Measurements from ENCODE around the gene GLYATL1.
"Not testable (repeated sequence)": the region's sequence is repeated elsewhere in the genome, so short reads cannot be mapped to it uniquely, and the experiment has no call there.

GLYATL1 gene

DNA sequence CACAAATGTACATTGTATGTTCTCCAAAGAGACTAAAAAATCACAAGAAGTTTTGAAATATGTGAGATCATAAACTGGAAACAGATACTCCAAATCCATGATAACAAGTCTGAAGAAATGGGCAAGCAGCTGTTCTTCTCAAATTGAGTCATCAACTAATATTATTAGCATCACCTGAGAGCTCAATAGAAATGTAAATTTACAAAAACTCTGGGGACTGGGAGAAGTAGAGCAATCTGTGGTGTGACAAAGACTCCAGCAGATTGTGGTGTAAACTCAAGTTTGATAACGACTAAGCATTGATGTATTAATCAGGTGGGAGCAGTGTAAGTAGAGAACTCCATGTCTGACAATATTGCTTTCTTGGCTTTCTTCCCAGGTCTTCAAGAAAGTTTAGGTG, 53.2 kb downstream of the GLYATL1 start:
- FAIRE-seq (no peak), DNase-seq (ENCODE audit: insufficient read length, low spot score) (no peak)

DNA sequence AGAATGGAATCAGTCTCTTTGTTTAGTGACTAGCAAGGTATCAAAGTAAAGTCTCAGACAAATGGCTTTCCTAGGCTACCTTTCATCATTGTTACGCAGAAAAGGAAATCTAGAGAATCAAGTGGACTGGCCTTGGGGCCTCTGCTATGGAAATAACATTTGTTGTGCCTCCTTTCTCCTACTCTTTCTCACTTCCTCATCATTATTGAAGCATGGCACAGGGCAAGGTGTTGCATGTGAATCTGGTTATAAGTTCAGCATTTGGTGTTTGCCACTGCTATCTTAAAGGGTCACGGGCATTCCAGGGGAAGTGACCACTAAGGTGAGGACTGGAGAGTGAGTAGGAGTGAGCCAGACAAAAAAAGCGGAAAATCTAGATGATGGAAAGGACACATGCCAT, 54.9 kb downstream of the GLYATL1 start:
- no peak for DNase-seq (ENCODE audit: insufficient read length, low spot score)
- no peak for FAIRE-seq

DNA sequence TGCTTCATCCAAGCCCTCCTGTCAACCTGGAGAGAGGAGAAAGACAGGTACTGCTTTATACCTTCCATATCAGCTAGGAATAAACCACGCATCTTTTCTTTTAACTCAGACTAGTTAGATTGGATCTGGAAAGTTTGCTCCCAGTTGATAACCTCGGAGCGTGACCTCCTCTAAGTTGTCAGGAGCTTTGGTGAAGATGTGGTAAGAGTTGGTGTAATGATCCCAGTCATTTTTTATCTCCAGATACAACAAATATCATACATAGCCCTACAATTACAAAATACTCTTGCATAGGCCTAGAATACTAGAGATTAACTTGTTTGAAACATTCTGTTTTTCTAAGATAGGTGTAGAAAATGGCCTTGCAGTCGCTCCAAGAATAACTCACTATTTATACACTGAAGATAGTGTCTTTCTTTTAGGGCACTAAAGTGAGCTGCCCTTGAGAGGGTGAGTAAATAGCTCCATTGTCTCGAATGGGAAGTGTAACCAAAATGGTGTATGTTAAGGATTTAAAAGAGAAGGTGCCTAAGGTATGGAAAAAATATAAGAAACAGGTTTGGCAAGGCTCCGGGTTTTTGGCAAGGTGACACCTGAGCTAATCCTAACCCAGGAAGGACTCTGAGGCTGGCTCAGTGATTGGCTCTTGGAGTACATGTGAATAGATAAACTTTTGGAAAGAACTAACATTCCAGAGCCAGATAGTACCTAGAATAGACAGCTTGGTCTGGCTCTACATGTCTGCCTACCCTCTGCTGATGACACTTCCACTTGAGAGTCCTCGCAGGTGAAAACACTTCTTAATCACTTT, 59.4 kb downstream of the GLYATL1 start:
- FAIRE-seq, result no peak
- DNase-seq (ENCODE audit: insufficient read length, low spot score), result no peak

DNA sequence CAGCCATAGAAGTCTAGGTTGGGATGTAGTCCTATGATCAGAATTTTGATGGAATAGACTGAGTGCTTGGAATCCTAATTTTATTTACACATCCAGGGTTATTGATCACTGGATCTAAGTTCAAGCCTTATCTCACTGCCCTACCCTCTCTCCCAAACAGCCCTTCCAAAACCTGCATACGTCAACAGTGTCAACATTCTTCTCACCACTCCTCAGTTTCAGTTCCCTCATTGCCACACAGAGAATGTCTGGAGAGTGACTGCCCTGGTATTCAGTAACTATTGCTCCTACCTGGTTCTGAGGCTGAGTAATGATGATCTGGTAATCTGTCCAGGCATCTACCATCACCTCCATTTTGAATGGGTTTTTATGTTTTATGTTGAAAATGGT, 60.0 kb downstream of the GLYATL1 start:
- DNase-seq (ENCODE audit: insufficient read length, low spot score) (no peak), FAIRE-seq (peak; percentile 28)

DNA sequence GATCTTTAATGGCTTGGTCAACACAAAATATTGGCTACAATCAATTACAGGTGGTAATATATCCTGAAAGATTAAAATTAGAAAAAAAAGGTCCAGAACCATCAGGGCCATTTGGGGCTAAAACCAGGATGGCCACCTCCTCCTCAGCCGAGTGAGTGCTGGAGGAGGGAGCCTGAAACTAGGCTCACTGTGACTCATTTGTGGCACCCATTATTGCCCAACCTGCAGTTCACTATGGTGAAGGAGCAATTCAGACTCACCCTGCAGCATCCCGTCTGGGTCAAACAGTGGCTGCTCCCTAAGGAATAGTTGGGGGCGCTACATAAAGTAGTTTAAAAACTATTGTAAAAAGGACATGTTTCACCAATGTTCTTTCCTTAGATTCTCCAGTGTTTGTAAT, 60.7 kb downstream of the GLYATL1 start:
- peak; percentile 54 for FAIRE-seq

DNA sequence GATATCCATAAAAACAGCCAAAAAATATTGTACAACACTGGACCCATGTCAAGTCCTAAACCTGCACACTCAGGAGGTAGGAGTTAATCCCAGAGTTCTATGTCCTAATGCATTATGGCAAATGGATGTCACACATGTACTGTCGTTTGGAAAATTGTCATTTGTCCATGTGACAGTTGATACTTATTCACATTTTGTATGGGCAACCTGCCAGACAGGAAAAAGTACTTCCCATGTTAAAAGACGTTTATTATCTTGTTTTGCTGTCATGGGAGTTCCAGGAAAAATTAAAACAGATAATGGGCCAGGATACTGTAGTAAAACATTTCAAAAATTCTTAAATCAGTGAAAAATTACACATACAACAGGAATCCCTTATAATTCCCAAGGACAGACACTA, 62.7 kb downstream of the GLYATL1 start:
- not testable (repeated sequence) for FAIRE-seq; DNase-seq (ENCODE audit: insufficient read length, low spot score)

More for the DNA sequence above, 60.7 kb downstream of the GLYATL1 start:
- DNase-seq (ENCODE audit: insufficient read length, low spot score), result no peak
